ENCODE results near the gene EVA1B.

Gene EVA1B, protein sequence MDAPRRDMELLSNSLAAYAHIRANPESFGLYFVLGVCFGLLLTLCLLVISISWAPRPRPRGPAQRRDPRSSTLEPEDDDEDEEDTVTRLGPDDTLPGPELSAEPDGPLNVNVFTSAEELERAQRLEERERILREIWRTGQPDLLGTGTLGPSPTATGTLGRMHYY

DNA sequence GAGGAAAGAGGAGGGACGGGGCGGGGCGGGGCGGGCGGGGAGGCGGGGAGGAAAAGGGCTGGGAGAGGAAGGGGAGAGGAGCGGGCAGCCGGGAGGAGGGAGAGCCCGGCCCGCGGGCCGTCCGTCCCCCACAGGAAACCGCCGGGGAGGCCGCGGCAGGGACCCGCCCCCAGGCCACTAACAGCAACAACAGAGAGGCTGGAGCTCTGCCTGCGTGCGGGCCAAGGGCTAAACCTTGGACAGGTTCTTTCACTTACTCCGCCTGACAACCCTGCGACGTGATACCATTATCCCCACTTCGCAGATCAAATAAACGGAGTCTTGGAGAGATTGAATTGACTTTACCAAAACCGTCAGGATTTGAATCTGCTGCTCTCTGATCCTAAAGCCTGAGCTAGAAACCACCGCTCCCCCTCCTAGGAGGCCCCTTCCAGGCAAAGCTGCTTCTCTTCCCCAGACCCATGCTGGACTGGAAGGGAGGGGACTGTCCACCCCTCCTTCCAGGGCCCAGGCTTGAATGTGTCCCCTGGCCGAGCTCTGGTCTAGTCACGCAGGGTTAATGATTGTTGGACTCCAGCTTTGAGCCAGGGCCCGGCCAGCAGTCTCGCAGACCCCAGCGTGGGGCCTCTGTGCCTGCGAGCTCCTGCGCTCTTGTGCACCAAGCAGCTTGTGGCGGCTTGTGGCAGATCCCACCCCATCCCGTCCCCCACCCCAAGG is at the start of gene EVA1B:
Gene EVA1B, minus strand, starts transcription at position 10 of the 717 bp plus-strand sequence. CDS start 608 bp downstream, outside the sequence.
- DNase-seq: no peak

DNA sequence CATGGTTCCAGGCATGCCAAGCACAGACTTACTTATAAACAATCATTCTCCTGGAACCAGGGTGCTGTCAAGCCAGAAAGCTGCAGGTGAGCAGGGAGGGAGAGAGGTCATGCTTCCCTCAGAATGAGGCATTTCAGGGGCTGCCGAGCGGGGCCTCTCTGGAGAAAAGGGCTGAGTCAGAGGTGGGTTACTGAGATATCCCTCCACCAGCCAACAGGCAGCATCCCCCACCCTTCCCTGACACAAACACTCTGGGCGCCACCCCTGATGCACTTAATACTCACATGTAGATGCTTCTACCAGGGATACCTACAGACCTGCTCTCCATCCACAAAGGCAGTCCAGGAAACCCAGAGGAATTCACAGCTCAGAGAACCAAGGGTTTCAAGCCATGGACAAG is 49.2 kb upstream of the EVA1B start:
- DNase-seq: no peak

DNA sequence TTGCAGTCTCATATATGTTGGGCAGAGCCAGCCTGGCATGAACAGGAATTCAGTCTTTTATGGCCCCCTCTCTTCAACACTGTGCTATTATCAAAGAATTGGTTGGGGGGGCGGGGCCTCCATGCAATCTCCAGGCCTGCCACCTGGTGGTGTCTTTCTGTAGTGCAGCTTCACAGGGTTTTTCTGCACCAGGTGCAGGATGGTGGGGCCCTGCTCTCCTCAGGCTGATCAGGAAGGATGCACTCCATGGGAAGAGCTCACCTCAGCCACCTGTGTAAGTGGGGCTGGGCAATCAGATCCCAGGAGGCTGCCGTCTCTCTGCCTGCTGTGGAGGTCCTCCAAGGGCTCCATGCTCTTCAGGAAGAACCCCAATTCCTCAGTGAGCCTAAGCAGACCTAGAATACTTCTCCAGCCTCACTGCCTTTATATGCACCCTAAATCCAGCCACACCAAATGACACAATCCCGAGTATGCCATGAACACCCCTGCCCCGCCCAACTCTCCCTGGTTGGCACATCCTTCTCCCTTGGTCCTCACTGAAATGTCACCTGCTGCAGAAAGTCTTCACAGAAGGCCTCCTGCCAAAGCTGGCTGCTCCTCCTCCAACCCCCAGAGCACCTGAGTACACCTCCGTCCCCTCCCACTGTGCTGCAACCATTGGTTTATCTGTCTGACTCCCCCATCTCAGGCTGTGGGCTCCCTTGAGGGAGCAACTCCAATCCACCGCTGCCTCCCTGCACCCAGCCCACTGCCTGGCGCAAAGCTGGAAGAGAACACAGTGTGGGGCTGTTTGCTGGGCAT is 45.8 kb upstream of the EVA1B start:
- DNase-seq: peak; percentile 75

DNA sequence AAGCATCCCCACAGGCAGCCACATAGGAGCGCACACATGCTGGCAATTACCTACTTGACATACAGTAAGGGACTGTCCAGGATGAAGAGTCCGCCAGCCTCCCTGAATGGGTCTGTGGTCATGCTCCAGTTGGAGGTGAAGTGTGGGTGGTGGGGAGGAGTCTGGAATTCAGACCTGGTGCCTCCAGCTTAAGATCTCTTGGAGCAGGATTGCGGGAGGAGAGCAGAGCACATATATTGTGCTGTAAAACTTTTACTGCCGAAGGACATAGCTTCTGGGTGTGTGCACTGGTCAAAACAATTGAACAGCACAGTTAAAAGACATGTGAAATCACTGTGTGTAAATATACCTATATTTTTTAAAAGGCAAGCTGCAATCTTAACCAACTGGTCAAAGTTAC is 44.4 kb upstream of the EVA1B start:
- DNase-seq: no peak

DNA sequence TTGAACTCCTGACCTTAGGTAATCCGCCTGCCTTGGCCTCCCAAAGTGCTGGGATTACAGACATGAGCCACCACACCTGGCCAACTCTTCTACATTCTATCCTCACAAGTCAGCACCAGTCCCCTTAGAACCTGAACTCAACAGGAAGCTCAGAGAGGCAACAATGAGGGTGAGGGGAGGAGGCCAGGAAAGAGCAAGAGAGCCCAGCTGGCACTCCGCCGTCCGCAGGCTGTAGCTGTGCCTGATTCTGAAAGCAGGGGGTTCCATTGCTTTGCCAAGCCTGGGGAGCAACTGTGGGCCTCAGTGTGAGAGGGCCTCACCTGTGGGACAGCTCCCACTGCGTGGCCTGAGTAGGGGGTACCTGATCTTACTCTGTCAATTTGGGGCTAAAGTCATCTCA is 43.6 kb upstream of the EVA1B start:
- no peak for DNase-seq

DNA sequence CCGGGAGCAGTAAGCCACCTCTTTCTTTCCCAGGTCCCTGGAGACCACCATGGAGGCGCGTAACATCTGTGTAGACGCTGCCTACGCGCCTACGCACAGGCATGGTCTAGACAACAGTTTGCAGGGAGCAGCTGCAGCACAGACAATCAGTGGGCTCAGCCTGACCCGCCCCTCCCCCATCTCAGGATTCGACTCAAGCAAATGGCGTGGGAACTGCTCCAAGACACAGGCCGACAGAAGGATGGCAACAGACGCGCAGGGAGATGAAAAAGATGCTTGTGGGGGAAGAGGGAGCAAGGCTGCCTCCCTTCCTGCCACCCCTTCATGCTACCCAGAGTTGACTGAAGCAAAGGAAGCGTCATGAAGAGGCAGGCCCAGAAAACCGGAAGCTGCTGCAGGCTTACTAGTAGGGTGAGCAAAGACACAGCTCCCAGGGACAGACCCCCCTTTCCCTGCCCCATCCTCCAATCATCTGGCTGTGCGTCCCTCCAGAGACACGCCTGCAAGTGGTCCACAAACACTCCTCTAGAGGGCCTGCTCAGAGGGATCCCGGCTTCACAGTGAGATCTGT is 42.7 kb upstream of the EVA1B start:
- DNase-seq: peak; percentile 45

DNA sequence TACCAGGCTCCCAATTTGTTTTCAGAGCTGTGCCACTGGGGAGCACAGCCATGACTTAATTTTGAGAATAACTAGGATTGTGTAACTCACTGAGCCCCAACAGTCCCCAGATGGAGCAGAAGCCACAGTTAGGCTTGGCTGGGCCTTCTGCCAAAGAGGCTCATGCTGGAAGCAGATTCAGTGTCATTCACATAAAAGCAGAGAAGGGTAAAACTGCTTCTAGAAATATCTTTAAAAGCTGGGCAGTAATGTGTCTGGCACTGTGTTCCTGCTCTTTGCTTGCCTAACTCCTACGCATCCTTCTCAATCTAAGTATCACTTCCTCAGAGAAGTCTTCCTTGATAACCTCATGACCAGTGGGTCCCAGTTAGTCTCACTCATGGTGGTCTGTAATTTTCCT is 41.9 kb upstream of the EVA1B start:
- no peak for DNase-seq

DNA sequence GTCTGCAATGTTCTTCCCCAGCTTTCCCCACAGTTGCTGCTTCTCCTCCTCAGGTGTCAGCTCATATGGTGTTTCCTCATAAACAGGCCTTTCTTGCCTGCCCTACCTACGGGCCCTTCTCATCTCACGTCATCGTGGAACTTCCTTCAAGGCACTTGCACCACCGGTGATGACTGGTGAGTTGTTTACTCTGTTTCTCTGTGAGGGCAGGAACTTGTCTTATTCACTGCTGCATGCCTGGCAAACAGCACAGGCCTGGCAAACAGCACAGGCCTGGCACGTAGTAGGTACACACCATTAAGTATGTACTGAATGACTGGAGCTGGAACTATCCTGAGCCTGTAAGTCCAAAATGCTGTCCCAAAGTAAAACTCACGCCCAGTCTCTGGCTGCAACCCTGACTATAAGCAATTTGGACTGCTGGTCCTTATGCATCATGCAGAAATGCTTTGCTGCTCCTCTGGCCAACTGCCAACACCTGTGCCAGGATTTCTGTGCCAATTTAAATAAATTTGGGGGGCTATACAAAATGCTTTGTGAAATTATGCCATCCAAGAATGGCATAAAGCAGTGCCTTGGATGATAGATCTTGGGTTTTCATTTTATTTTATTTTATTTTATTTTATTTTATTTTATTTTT is 36.6 kb upstream of the EVA1B start:
- peak; percentile 23 for DNase-seq

DNA sequence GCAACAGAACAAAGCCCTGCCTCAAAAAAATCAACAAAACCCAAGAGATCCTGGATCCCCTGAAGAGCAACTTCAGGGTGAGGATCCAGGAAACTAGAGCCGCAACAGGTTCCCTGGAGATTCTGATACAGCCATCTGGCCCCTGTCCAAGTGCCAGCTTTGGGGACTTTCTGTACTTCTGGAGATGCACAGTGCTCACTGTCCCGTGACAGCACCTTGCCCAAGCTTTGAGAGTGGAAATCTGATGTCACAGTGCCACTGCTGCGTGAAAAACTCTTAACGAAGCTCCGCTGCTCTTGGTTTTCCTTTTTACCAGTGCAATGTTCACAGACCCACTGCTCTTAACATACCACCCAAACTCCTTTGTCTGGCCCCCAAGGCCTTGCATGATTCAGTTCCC is 35.9 kb upstream of the EVA1B start:
- no peak for DNase-seq

DNA sequence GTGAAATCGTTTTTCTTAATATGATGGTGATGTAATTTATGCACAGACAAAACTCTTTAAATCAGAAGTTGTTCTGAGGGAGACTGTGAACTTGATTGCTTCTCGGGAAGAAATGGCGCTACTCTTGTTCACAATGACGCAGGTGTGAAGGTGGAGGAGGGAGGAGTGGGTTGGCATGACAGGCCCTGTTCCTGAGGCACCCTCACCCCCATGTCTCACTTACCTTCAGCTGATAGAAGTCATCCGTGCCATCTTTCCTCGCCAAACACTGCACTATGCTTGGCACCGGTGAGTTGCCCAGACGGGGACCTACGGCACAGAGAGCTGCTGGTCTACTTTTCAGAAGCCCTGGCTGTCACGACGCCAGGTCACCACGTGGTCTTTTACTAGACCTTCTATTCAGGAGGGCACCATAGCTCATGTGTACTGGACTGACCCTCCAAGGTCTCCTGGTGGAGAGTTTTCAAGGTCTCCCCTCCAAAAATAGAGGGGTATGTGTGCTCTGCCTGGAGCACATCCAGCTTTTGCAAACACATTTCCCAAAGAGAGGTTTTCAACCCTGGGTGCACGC is 35.2 kb upstream of the EVA1B start:
- no peak for DNase-seq

DNA sequence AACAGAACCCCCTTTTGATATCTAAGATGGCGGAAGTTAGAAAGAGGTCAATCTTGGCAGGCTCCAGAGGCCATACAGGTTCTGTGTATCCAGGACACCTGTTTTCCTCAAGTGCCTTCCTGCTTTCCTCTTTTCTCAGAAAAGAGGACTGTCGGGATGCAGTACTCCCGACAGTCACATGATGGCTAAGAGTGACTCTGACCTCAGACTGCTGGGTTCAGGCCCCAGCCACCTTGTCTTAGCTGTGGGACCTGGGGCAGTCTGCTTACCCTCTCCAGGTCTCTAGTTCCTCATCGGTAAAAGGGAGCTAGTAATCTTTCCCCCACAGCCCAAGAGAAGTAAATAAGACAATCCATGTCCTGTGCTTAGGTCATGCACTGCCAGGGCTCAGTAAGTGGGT is 32.4 kb upstream of the EVA1B start:
- DNase-seq: no peak

DNA sequence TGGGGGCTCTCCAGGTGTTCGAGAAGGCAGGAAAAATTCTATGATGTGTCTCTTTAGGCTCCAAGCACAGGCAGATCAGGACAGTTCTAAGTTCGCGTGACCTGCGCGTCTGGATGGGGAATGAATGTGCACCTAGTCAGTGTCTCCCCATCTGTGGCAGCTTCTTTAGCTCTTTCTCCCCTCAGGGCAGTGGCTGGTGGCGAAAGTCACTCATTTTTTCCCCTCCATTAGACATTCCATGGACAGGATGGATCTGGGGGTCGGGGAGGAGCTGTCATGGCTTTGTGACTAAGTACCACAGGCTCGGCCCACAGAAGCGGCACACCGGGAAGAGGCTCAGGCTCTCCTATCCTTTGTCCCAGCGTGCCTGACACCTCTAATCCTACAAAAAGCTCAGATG is 31.0 kb upstream of the EVA1B start:
- DNase-seq: no peak

DNA sequence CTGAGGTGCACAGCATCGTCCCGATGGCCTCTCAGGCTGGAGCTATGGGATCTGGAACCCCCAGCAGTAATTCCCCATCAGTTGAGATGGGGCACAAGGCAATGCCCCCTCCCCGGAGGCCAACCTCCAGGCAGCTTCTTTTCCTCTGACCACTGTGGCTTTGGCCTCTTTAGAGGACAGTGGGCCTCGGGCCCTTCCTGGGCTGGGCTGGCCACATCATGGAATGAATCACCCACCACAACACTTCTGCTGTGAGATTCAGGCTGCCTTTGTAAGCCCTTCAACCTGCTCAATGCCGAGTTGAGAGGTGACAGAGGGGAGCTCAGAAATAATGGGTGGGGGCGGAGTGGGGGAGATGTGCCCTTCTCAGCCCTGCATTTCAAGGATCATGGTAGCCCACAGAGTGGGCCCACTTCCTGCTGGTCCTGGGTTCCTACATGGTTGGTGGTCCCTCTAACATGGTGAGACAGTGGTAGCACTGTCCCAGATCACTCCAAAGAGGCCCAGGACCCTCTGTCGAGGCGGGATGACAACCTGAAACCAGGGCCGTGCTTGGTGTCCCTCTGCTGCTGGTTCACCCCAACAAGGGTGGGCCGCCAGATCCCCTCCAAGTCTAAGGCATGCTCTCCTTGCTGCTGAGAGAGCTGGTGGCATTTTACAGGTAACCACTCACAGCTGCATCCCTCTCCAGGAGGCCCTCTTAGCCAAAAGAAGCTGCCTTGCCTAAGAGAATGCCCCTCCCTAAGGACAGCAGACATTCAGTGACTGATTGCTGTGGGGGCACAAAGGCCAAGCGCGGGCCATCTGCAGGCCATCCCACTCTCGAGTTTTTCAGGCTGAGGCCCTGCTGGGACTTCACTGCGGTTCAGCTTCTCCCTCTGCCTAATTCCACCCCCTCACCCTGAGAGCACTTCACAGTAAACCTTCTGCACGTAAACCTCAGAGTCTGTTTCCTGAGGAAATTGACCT is 29.7 kb upstream of the EVA1B start:
- DNase-seq: no peak

DNA sequence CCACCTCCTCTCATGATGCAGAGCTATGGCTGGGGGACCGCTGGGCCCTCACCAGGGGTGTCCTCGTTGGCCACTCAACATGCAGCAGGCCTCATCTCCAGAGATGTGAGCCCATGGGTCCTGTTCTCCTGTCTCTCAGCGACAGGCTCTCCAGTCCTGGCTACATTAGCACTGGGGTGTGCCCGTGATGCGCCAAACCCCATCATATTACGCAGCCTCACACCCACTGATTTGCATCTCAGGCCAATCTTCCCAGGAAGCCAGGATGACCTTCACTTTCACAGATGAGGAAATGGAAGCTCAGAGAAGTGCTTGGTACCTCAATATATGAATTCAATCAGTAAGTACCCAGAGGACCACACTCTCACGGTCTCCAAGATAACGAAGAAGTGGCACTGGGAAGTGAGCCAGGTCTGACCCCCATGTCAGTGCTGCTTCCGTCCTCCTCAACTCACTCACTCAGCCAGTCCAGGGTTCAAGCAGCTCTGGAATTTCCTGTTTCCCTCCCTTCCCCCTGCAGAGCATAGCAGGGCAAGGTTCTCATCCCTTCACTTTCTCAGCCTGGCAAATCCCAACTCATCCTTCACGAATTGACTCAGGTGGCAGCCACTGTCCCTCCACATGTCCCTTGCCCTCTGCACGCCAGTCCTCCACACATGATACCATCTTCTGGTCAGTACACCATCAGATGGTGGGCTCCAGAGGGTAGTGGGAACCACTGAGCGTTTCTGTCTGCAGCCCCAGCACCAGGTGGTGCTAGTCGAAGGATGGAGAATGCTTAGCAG is 28.9 kb upstream of the EVA1B start:
- no peak for DNase-seq

DNA sequence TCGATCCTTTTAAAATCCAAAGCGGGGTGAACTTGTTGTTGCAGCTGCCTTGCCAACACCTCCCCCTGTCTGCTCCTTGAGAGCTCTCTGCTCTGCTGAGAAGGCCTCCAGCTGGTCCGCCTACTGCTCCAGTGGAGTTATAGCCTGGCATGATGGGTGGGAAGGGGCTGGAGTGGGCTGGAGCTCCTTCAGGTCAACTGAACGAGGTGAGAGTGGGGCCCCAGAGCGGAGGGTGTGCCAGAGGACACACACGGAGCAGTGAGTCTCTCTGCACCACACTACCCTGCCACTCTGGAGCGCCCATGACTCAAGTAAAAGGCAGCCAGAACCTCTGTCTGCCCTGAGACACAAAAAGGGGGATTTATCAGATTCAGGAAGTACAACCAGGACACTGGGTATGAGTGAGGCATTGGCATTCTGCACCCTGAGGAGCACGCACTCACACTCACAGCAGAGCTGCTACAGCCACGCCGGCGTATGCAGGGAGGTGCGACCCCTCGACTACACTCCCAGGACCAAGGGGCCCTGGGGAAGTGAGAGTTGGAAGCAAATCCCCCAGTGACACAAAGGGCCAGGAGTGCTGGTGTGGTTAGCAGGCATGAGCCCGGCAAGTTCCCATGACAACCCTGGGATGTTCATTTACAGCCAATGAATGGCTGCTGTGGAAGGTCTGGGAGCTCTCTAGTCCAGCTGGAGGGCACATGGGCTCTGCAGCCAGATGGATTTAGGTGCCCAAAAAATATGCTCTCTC is 28.0 kb upstream of the EVA1B start:
- DNase-seq: no peak

DNA sequence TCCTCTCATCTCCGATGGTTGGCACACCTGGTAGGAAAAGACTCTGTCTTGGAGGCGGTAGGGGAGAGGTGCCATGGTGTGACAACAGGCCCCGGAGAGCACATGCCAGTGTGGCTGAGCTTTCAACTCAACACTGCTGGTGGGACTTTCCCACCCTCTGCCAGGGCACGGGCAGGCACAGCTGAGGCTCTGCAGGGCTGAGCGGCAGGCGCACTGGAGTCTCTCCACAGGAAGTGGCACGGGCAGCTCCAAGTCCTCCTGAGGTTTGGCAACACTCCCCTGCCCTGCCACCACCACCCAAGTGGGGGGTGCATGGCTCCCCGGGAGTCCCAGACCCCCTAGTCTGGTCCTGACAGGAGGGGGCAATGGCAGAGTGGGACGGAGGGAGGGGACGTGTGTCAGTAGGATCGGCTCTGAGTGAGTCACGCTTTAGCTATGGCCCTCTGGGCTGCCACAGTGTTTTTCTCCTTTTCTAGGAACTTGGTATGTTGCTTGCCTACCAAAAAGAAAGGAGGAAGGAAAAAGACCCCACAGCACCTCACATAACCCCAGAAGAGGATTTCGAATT is 27.3 kb upstream of the EVA1B start:
- DNase-seq: peak; percentile 47

DNA sequence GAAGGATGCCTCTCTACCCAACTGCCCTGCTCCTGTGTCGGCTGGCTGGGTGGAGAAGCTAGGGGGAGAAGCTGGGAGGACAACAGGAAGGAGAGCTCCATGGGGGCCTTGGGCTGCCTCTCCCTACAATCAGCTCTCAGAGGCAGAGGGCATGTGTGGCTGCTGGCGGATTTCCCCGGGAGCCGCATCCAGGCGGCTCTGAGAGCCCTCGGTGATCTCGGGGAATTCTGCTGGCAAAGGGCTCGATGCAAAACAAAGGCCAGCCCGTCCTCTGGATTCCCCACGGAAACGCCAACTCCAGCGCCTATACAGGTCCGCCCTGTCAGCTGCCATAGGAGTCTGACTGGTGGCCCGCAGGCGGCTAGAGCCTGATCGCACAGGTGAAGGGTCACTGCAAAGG is 26.4 kb upstream of the EVA1B start:
- DNase-seq: no peak

DNA sequence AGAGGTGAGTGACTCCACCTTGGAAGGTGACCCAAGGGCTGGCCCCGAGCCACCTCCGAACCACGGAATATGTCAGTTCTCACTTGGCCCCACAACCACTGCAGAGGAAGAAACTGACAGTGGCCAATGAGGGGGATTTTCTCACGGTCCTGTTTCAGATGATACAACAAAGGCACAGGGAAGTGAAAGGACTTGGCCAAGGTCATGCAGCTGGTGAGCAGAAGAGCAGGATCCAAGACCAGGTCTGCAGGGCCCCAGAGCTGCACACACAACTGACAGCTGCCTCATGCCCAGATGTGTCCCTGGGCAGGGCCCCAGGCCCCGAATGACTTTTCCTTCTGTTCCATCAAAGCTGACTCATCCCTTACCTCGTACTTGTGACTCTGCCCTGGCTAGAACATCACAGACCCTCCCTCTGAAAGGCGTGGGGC is 25.8 kb upstream of the EVA1B start:
- DNase-seq: no peak

DNA sequence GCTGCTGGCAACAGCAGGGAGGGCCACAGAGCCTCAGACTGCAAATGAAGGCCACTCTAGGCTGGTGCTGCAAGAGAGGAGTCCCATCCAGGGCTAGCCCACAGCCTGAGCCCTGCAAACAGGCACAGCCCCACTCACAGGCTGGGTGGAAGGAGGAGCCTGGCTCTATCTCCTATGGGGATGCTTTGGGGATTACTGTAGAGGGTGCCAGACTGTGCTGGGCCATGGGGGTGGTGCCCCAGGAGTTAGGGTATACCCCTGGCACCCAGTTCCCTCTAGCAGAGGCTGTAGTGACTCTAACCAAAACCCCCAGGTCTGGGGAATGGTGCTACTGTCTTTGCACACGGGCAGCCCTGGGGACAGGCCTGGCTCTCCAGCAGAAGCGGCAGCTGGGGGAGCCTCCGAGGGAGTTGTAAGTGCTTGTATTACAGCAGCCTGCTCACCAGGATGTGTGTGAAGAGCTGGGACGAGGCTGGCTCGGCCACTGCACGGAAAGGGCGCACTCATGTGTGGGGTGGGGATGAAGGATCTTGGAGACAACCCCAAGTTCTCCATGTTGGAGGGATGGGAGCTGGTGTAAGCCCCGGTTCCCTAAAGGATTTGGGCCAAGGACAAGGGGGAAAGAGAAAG is 23.4 kb upstream of the EVA1B start:
- DNase-seq: no peak

All from activated CD4-positive, alpha-beta T cell treated with anti-CD3 and anti-CD28 coated beads for 1 hour (primary cell).